SK-N-SH treated with all-trans-retinoic acid at 6 μM for 48 hours (cell line): ENCODE data around the gene LYL1.

Source experiments
- ATAC-seq: fragments of 200-7000 bp; cut with Tn5 transposase; 3 replicates; pipeline ENCODE4 v1.9.1; 2020; ENCODE audit warnings: mild to moderate bottlenecking, moderate library complexity
- ARNTL ChIP-seq: fragments of 450-650 bp; formaldehyde crosslinking; IDR thresholded peaks from 2 replicates; pipeline ENCODE4 v1.5.0; 2020; ENCODE audit warnings: low read depth, mild to moderate bottlenecking, moderate library complexity, borderline replicate concordance
- BACH2 ChIP-seq: fragments of 250-450 bp; sonication (Bioruptor Pico); IDR thresholded peaks from 2 replicates; pipeline ENCODE4 v1.9.0; 2021; ENCODE audit warnings: mild to moderate bottlenecking, borderline replicate concordance
- CSDC2 ChIP-seq: fragments of 250-450 bp; sonication (Bioruptor Pico); IDR thresholded peaks from 2 replicates; pipeline ENCODE4 v1.5.0; 2020; ENCODE audit warnings: mild to moderate bottlenecking, moderate library complexity
- CSRNP3 ChIP-seq: fragments of 250-450 bp; sonication (Bioruptor Pico); IDR thresholded peaks from 2 replicates; pipeline ENCODE4 v1.5.1; 2021; ENCODE audit warnings: mild to moderate bottlenecking, moderate library complexity
- GLIS3 ChIP-seq: fragments of 250-450 bp; sonication (Bioruptor Pico); IDR thresholded peaks from 2 replicates; pipeline ENCODE4 v1.5.0; 2020; ENCODE audit warnings: mild to moderate bottlenecking, moderate library complexity
- ISL1 ChIP-seq: fragments of 250-450 bp; sonication (Bioruptor Pico); IDR thresholded peaks from 2 replicates; pipeline ENCODE4 v2.1.2; 2022; ENCODE audit warnings: mild to moderate bottlenecking, moderate library complexity
- OSR1 ChIP-seq: fragments of 250-450 bp; sonication (Bioruptor Pico); IDR thresholded peaks from 2 replicates; pipeline ENCODE4 v1.8.0; 2022; ENCODE audit warnings: moderate library complexity, mild to moderate bottlenecking, inconsistent platforms
- PATZ1 ChIP-seq: fragments of 250-450 bp; sonication (Bioruptor Pico); IDR thresholded peaks from 2 replicates; pipeline ENCODE4 v1.8.0; 2020; ENCODE audit warnings: mild to moderate bottlenecking, moderate library complexity, borderline replicate concordance
- POU6F1 ChIP-seq: fragments of 250-450 bp; sonication (Bioruptor Pico); IDR thresholded peaks from 2 replicates; pipeline ENCODE4 v1.8.0; 2021; ENCODE audit warnings: low read depth, mild to moderate bottlenecking, moderate library complexity, borderline replicate concordance
- PPARA ChIP-seq: fragments of 250-450 bp; sonication (Bioruptor Pico); IDR thresholded peaks from 2 replicates; pipeline ENCODE4 v1.5.0; 2020; ENCODE audit warnings: mild to moderate bottlenecking, borderline replicate concordance
- RARB ChIP-seq: fragments of 250-450 bp; sonication (Bioruptor Pico); IDR thresholded peaks from 2 replicates; pipeline ENCODE4 v1.8.0; 2021; ENCODE audit warnings: mild to moderate bottlenecking, moderate library complexity
- SNAI2 ChIP-seq: fragments of 250-450 bp; sonication (Bioruptor Pico); IDR thresholded peaks from 2 replicates; pipeline ENCODE4 v1.5.0; 2020; ENCODE audit warnings: mild to moderate bottlenecking, moderate library complexity
- TCF4 ChIP-seq: fragments of 250-450 bp; sonication (Bioruptor Pico); IDR thresholded peaks from 2 replicates; pipeline ENCODE4 v1.8.0; 2021; ENCODE audit warnings: mild to moderate bottlenecking, moderate library complexity, borderline replicate concordance
- TOX ChIP-seq: fragments of 250-450 bp; sonication (Bioruptor Pico); IDR thresholded peaks from 2 replicates; pipeline ENCODE4 v1.8.0; 2021; ENCODE audit warnings: mild to moderate bottlenecking, moderate library complexity, borderline replicate concordance
- ZC3H10 ChIP-seq: fragments of 250-450 bp; sonication (Bioruptor Pico); IDR thresholded peaks from 2 replicates; pipeline ENCODE4 v1.5.1; 2021; ENCODE audit warnings: mild to moderate bottlenecking, moderate library complexity
- ZFP3 ChIP-seq: fragments of 250-450 bp; sonication (Bioruptor Pico); IDR thresholded peaks from 2 replicates; pipeline ENCODE4 v1.5.0; 2020; ENCODE audit warnings: mild to moderate bottlenecking, moderate library complexity
- ZFP30 ChIP-seq: fragments of 450-650 bp; formaldehyde crosslinking; IDR thresholded peaks from 2 replicates; pipeline ENCODE4 v1.5.0; 2022; ENCODE audit warnings: mild to moderate bottlenecking, moderate library complexity
- ZNF565 ChIP-seq: fragments of 450-650 bp; formaldehyde crosslinking; conservative IDR thresholded peaks from 2 replicates; pipeline ENCODE4 v1.5.0; 2020; ENCODE audit warnings: low read depth, mild to moderate bottlenecking, moderate library complexity
- ZNF70 ChIP-seq: fragments of 450-650 bp; formaldehyde crosslinking; IDR thresholded peaks from 2 replicates; pipeline ENCODE4 v1.5.0; 2020; ENCODE audit warnings: mild to moderate bottlenecking, moderate library complexity
- ZNF8 ChIP-seq: fragments of 450-650 bp; formaldehyde crosslinking; IDR thresholded peaks from 2 replicates; pipeline ENCODE4 v1.5.0; 2020; ENCODE audit warnings: mild to moderate bottlenecking, moderate library complexity

Gene LYL1

DNA sequence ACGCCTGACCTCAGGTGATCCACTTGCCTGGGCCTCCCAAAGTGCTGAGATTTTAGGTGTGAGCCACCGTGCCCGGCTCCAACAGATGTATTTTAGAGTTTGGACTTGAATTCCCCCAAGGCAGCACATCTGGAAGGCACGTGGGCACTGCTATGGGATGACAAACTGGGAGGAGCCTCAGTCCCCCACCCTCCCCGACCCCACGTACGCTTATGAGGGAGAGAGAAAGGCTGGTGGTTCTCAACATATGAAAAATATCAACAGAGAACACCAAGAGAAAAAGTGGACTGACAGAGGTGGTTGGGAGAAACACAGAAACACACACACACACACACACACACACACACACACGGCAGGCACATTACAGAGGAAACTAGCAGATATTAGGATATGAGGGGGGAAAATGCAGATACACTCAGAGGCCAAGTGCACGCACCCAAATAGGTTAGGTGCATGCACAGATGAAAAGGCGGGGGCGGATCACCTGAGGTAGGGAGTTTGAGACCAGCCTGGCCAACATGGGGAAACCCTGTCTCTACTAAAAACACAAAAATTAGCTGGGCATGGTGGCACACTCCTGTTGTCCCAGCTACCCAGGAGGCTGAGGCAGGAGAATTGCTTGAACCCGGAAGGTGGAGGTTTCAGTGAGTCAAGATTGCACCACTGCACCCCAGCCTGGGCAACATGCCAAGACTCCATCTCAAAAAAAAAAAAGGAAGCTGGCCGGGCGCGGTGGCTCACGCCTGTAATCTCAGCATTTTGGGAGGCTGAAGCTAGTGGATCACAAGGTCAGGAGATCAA is 44.3 kb upstream of the LYL1 start:
- no peak for ATAC-seq
- TF ChIP-seq POU6F1 (CRISPR knock-in tag) = no peak

DNA sequence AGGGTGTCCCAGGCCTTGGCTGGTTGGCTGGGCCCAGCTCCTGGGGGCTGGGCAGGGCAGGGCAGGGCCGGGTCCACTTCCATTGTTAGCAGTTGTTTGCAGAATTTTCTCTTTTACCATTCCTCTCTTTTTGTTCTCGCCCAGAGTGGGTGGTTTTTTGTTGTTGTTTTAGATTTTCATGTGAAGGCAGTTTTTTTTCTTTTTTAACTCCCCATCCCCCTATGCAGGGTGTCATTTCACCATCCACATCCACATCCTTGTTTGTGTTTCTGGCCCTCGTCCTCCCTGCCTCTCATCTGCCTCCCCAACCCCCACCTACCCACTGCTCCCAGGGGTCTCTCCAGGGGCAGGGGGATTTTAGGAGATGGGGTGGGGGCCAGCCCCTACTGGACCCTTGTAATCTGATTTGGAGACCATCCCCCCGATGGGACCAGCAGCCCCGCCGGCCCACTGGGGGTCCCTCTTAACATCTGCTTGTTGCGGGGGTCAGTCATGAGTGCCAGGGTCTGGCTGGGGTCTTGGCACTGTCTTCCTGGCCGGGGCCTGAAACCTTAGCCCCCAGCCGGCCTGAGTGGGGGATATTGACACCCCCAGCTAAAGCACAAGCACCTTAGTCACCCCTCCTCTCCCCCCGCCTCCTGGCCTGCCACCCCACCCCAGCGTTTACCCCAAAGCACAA is 37.1 kb upstream of the LYL1 start:
- TF ChIP-seq TOX (CRISPR knock-in tag) (no peak), ZNF70 (CRISPR knock-in tag) (no peak), ZNF565 (CRISPR knock-in tag) (no peak)
- ATAC-seq = no peak

DNA sequence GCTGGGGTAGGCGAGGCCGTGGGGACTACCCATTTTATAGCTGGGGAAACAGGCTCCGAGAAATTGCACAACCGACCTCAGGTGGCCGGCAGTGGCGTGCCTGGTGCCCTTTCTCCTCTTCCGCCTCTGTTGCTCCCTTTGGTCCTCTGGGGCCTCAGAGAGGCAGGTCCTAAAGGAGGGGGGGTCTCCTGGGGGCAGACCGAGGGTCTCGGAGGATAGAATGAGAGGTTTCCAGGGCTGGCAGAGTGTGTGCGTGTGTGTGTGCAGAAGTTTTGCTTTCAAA is 36.2 kb upstream of the LYL1 start:
- ATAC-seq = no peak

DNA sequence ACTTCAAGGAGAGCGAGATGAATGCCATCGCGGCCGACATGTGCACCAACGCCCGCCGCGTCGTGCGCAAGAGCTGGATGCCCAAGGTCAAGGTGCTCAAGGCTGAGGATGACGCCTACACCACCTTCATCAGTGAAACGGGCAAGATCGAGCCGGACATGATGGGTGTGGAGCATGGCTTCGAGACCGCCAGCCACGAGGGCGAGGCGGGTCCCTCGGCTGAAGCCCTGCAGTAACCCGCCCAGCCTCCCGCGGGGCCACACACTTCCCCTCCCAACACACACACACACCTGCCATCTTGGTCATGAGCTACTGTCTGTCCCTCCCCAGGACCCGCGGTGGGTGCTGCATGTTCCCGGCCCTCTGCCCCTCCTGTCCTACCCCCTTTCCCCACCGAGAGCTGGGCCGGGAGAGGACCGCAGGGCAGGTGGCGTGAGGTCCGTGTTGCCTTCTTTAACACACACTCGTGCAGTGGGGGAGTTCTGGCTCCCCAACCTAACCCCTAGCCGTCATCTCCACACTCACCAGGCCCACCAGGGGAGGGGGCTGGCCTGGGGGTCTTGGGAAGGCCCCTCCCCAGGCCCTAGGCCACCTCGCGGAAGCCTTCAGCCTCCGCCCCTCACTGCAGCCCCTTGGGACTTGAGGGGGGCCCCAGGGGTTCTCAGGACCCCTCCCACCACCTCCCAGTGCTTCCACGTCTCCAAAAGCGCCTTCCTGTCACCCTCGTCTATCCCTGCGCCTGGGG is 35.7 kb upstream of the LYL1 start:
- TF ChIP-seq ZNF70 (CRISPR knock-in tag) = no peak
- TF ChIP-seq PPARA (CRISPR knock-in tag) = no peak
- no peak for ATAC-seq

More for the DNA sequence above, 36.2 kb upstream of the LYL1 start:
- TF ChIP-seq CSDC2 = no peak
- no peak for TF ChIP-seq ZC3H10 (CRISPR knock-in tag)
- no peak for TF ChIP-seq TOX (CRISPR knock-in tag)
- TF ChIP-seq RARB (CRISPR knock-in tag) = no peak
- no peak for TF ChIP-seq GLIS3 (CRISPR knock-in tag)
- no peak for TF ChIP-seq ARNTL (CRISPR knock-in tag)
- TF ChIP-seq POU6F1 (CRISPR knock-in tag) = no peak
- no peak for TF ChIP-seq PATZ1 (CRISPR knock-in tag)
- TF ChIP-seq ZNF565 (CRISPR knock-in tag) = no peak
- no peak for TF ChIP-seq BACH2 (CRISPR knock-in tag)
- TF ChIP-seq SNAI2 (CRISPR knock-in tag) = no peak
- no peak for TF ChIP-seq OSR1 (CRISPR knock-in tag)
- TF ChIP-seq ZFP30 = no peak
- TF ChIP-seq ISL1 (CRISPR knock-in tag) = no peak
- no peak for TF ChIP-seq ZFP3 (CRISPR knock-in tag)
- TF ChIP-seq TCF4 = no peak

GRCh38 chr19:13137290-13137794 is 34.7 kb upstream of the LYL1 start:
- ATAC-seq = no peak
- TF ChIP-seq ZNF8 (no peak), ZNF70 (CRISPR knock-in tag) (no peak), TCF4 (no peak), PPARA (CRISPR knock-in tag) (no peak), ZNF565 (CRISPR knock-in tag) (no peak), ARNTL (CRISPR knock-in tag) (no peak), CSRNP3 (CRISPR knock-in tag) (no peak), SNAI2 (CRISPR knock-in tag) (no peak)
